GM23338 (cell line): Measurements from ENCODE around the gene RAC3. TPM values are rescaled to one million over a fixed set of nuclear protein-coding genes. Genes with fewer than 3 reads are reported as not detected.

Source experiments
- ATAC-seq: fragments of 200-7000 bp; cut with Tn5 transposase; 3 replicates; pipeline ENCODE4 v1.9.1; 2020
- DNase-seq: peaks from one replicate; pipeline ENCODE4 v3.0.0-alpha.2; 2015; ENCODE audit warnings: low spot score
- H2AFZ ChIP-seq: fragments of 200-600 bp; sonication (generic); 2 replicates; pipeline ENCODE4 v1.8.0; 2016; ENCODE audit warnings: antibody characterized with exemption, mild to moderate bottlenecking, moderate library complexity
- H3F3A ChIP-seq: fragments of 200-600 bp; sonication (generic); replicated peaks from 2 replicates; pipeline ENCODE4 v1.8.0; 2017; ENCODE audit warnings: antibody characterized with exemption, mixed run types, low read depth
- H3K27ac ChIP-seq: fragments of 200-600 bp; sonication (generic); 2 replicates; pipeline ENCODE4 v1.6.1; 2016; ENCODE audit warnings: low read depth
- H3K27me3 ChIP-seq: fragments of 200-600 bp; sonication (generic); 2 replicates; pipeline ENCODE4 v1.8.0; 2016; ENCODE audit warnings: mild to moderate bottlenecking, mixed run types, moderate library complexity; ENCODE audit not compliant: insufficient read depth
- H3K36me3 ChIP-seq: fragments of 200-600 bp; sonication (generic); 2 replicates; pipeline ENCODE4 v1.8.0; 2016; ENCODE audit warnings: mild to moderate bottlenecking; ENCODE audit not compliant: insufficient read depth
- H3K4me1 ChIP-seq: fragments of 200-600 bp; sonication (generic); 2 replicates; pipeline ENCODE4 v1.8.0; 2016; ENCODE audit warnings: mild to moderate bottlenecking, moderate library complexity; ENCODE audit not compliant: insufficient read depth
- H3K4me2 ChIP-seq: fragments of 200-600 bp; sonication (generic); 2 replicates; pipeline ENCODE4 v1.7.1; 2017; ENCODE audit warnings: mixed run types
- H3K4me3 ChIP-seq: fragments of 200-600 bp; sonication (generic); 2 replicates; pipeline ENCODE4 v1.6.1; 2016; ENCODE audit warnings: mixed run types
- H3K79me2 ChIP-seq: fragments of 200-600 bp; sonication (generic); replicated peaks from 2 replicates; pipeline ENCODE4 v1.8.0; 2017; ENCODE audit warnings: mild to moderate bottlenecking; ENCODE audit not compliant: insufficient read depth
- H3K9me2 ChIP-seq: fragments of 200-600 bp; sonication (generic); 2 replicates; pipeline ENCODE4 v1.8.0; 2017; ENCODE audit not compliant: insufficient read depth
- H4K20me1 ChIP-seq: fragments of 200-600 bp; sonication (generic); replicated peaks from 2 replicates; pipeline ENCODE4 v1.8.0; 2017; ENCODE audit warnings: mild to moderate bottlenecking; ENCODE audit not compliant: insufficient read depth
- H3K27ac Mint-ChIP-seq: 2 replicates; pipeline ENCODE4 v1.8.0; 2020; ENCODE audit warnings: inconsistent platforms, mild to moderate bottlenecking, moderate library complexity, mixed read lengths
- H3K27me3 Mint-ChIP-seq: 3 replicates; pipeline ENCODE4 v1.8.0; 2022; ENCODE audit warnings: low read depth, mild to moderate bottlenecking, moderate library complexity, mixed read lengths, inconsistent platforms; ENCODE audit not compliant: insufficient read depth, poor library complexity
- H3K36me3 Mint-ChIP-seq: 3 replicates; pipeline ENCODE4 v1.8.0; 2021; ENCODE audit warnings: low read depth, mild to moderate bottlenecking, inconsistent platforms, moderate library complexity, mixed read lengths
- H3K4me1 Mint-ChIP-seq: 3 replicates; pipeline ENCODE4 v1.8.0; 2020; ENCODE audit warnings: mild to moderate bottlenecking, inconsistent platforms, mixed read lengths
- H3K4me3 Mint-ChIP-seq: 3 replicates; pipeline ENCODE4 v1.8.0; 2021; ENCODE audit warnings: moderate library complexity, mild to moderate bottlenecking, inconsistent platforms, mixed read lengths
- H3K9me3 Mint-ChIP-seq: 3 replicates; pipeline ENCODE4 v1.8.0; 2020; ENCODE audit warnings: moderate library complexity, mild to moderate bottlenecking, inconsistent platforms, mixed read lengths
- EZH2phosphoT487 ChIP-seq: fragments of 200-600 bp; sonication (generic); IDR thresholded peaks from one replicate; pipeline ENCODE4 v1.8.1; 2018; ENCODE audit warnings: antibody characterized with exemption; ENCODE audit not compliant: unreplicated experiment
- NANOG ChIP-seq: IDR thresholded peaks from 2 replicates; pipeline ENCODE4 v1.6.1; 2016; ENCODE audit warnings: antibody characterized with exemption, borderline replicate concordance
- STAT1 ChIP-seq: IDR thresholded peaks from one replicate; pipeline ENCODE4 v1.6.1; 2016; ENCODE audit warnings: antibody characterized with exemption; ENCODE audit not compliant: unreplicated experiment
- ZNF114 ChIP-seq: fragments of 250-450 bp; sonication (Bioruptor Pico); IDR thresholded peaks from 2 replicates; pipeline ENCODE4 v1.5.0; 2020; ENCODE audit warnings: mild to moderate bottlenecking, moderate library complexity
- ZNF331 ChIP-seq: fragments of 250-450 bp; sonication (Bioruptor Pico); IDR thresholded peaks from 2 replicates; pipeline ENCODE4 v1.5.0; 2020; ENCODE audit warnings: low read depth, mild to moderate bottlenecking, moderate library complexity
- polyA plus RNA-seq: library from polyadenylated mRNA; unstranded; fragments of >200 nt; fragmentation: Nextera tagmentation; extraction: Ambion mirVana; gene quantifications from 2 replicates; pipeline ENCODE4 v1.2.1, GENCODE V29; 2016
- total RNA-seq: library from RNA; depleted of rRNA; stranded (reverse); fragments of >200 nt; shearing (Covaris generic); gene quantifications from 2 replicates; pipeline ENCODE4 v1.2.3, GENCODE V29; 2014
- TF ChIP-seq, protein P1 (sequence below): IDR thresholded peaks from 2 replicates; pipeline ENCODE4 v1.6.1; 2016; ENCODE audit warnings: antibody characterized with exemption
- TF ChIP-seq, protein P2 (sequence below): fragments of 250-450 bp; sonication (Bioruptor Pico); IDR thresholded peaks from 2 replicates; pipeline ENCODE4 v1.5.0; 2020; ENCODE audit warnings: mild to moderate bottlenecking, moderate library complexity
- TF ChIP-seq, protein P3 (sequence below), 2 experiments: fragments of 200-600 bp in 1 of 2; sonication (generic) in 1 of 2; conservative IDR thresholded peaks; 2 replicates each; pipeline versions ENCODE4 v1.5.1 to v1.6.1; 2016 to 2017; ENCODE audit warnings: antibody characterized with exemption in 2 of 2, low read depth in 2 of 2, mild to moderate bottlenecking in 2 of 2, moderate library complexity in 1 of 2
- TF ChIP-seq, protein P4 (sequence below): IDR thresholded peaks from one replicate; pipeline ENCODE4 v1.6.1; 2018; ENCODE audit warnings: antibody characterized with exemption; ENCODE audit not compliant: unreplicated experiment

Gene RAC3
- total and polyA plus RNA-seq, 2 experiments from 2014 or later, result 31.5 to 293 TPM

DNA sequence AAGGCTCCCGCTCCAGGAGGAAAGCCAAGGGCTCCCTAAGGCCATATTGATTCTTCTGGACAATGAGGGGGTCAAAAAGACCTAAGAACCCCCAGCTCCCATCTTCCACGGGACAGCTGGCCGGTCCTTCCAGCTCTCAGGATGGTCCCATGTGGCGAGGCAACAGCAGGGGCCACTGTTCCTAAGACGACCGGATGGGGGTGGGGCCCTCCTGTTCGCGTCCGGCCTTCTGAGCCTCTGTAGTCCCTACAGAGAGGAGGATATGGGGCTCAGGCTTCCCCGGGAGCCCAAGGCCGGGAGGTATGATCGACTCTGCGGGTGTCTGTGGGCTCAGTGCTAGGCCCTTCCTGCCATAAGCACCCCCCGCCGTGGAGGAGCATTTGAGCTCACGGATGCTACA is 12.0 kb downstream of the RAC3 start:
- no peaks in the 10 kb centered on the region for H4K20me1 ChIP-seq
- no peak overlapping the region for H3K4me3 ChIP-seq
- no peak overlapping the region for H3K4me2 ChIP-seq
- TF ChIP-seq ZNF114 (CRISPR knock-in tag), result no peak
- TF ChIP-seq STAT1, result no peak
- TF ChIP-seq, protein P1, sequence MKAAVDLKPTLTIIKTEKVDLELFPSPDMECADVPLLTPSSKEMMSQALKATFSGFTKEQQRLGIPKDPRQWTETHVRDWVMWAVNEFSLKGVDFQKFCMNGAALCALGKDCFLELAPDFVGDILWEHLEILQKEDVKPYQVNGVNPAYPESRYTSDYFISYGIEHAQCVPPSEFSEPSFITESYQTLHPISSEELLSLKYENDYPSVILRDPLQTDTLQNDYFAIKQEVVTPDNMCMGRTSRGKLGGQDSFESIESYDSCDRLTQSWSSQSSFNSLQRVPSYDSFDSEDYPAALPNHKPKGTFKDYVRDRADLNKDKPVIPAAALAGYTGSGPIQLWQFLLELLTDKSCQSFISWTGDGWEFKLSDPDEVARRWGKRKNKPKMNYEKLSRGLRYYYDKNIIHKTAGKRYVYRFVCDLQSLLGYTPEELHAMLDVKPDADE, result no peak
- TF ChIP-seq, protein P2, sequence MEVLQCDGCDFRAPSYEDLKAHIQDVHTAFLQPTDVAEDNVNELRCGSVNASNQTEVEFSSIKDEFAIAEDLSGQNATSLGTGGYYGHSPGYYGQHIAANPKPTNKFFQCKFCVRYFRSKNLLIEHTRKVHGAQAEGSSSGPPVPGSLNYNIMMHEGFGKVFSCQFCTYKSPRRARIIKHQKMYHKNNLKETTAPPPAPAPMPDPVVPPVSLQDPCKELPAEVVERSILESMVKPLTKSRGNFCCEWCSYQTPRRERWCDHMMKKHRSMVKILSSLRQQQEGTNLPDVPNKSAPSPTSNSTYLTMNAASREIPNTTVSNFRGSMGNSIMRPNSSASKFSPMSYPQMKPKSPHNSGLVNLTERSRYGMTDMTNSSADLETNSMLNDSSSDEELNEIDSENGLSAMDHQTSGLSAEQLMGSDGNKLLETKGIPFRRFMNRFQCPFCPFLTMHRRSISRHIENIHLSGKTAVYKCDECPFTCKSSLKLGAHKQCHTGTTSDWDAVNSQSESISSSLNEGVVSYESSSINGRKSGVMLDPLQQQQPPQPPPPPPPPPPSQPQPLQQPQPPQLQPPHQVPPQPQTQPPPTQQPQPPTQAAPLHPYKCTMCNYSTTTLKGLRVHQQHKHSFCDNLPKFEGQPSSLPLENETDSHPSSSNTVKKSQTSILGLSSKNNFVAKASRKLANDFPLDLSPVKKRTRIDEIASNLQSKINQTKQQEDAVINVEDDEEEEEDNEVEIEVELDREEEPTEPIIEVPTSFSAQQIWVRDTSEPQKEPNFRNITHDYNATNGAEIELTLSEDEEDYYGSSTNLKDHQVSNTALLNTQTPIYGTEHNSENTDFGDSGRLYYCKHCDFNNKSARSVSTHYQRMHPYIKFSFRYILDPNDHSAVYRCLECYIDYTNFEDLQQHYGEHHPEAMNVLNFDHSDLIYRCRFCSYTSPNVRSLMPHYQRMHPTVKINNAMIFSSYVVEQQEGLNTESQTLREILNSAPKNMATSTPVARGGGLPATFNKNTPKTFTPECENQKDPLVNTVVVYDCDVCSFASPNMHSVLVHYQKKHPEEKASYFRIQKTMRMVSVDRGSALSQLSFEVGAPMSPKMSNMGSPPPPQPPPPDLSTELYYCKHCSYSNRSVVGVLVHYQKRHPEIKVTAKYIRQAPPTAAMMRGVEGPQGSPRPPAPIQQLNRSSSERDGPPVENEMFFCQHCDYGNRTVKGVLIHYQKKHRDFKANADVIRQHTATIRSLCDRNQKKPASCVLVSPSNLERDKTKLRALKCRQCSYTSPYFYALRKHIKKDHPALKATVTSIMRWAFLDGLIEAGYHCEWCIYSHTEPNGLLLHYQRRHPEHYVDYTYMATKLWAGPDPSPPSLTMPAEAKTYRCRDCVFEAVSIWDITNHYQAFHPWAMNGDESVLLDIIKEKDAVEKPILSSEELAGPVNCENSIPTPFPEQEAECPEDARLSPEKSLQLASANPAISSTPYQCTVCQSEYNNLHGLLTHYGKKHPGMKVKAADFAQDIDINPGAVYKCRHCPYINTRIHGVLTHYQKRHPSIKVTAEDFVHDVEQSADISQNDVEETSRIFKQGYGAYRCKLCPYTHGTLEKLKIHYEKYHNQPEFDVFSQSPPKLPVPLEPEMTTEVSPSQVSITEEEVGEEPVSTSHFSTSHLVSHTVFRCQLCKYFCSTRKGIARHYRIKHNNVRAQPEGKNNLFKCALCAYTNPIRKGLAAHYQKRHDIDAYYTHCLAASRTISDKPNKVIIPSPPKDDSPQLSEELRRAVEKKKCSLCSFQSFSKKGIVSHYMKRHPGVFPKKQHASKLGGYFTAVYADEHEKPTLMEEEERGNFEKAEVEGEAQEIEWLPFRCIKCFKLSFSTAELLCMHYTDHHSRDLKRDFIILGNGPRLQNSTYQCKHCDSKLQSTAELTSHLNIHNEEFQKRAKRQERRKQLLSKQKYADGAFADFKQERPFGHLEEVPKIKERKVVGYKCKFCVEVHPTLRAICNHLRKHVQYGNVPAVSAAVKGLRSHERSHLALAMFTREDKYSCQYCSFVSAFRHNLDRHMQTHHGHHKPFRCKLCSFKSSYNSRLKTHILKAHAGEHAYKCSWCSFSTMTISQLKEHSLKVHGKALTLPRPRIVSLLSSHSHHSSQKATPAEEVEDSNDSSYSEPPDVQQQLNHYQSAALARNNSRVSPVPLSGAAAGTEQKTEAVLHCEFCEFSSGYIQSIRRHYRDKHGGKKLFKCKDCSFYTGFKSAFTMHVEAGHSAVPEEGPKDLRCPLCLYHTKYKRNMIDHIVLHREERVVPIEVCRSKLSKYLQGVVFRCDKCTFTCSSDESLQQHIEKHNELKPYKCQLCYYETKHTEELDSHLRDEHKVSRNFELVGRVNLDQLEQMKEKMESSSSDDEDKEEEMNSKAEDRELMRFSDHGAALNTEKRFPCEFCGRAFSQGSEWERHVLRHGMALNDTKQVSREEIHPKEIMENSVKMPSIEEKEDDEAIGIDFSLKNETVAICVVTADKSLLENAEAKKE (CRISPR knock-in tag), result no peak
- TF ChIP-seq, protein P3, sequence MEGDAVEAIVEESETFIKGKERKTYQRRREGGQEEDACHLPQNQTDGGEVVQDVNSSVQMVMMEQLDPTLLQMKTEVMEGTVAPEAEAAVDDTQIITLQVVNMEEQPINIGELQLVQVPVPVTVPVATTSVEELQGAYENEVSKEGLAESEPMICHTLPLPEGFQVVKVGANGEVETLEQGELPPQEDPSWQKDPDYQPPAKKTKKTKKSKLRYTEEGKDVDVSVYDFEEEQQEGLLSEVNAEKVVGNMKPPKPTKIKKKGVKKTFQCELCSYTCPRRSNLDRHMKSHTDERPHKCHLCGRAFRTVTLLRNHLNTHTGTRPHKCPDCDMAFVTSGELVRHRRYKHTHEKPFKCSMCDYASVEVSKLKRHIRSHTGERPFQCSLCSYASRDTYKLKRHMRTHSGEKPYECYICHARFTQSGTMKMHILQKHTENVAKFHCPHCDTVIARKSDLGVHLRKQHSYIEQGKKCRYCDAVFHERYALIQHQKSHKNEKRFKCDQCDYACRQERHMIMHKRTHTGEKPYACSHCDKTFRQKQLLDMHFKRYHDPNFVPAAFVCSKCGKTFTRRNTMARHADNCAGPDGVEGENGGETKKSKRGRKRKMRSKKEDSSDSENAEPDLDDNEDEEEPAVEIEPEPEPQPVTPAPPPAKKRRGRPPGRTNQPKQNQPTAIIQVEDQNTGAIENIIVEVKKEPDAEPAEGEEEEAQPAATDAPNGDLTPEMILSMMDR (conservative IDR thresholded peaks at IDR 0.05; ENCODE audit: low read depth in 2 of 2), result no peak
- no peak for TF ChIP-seq NANOG
- no peak for TF ChIP-seq ZNF331
- TF ChIP-seq, protein P4, sequence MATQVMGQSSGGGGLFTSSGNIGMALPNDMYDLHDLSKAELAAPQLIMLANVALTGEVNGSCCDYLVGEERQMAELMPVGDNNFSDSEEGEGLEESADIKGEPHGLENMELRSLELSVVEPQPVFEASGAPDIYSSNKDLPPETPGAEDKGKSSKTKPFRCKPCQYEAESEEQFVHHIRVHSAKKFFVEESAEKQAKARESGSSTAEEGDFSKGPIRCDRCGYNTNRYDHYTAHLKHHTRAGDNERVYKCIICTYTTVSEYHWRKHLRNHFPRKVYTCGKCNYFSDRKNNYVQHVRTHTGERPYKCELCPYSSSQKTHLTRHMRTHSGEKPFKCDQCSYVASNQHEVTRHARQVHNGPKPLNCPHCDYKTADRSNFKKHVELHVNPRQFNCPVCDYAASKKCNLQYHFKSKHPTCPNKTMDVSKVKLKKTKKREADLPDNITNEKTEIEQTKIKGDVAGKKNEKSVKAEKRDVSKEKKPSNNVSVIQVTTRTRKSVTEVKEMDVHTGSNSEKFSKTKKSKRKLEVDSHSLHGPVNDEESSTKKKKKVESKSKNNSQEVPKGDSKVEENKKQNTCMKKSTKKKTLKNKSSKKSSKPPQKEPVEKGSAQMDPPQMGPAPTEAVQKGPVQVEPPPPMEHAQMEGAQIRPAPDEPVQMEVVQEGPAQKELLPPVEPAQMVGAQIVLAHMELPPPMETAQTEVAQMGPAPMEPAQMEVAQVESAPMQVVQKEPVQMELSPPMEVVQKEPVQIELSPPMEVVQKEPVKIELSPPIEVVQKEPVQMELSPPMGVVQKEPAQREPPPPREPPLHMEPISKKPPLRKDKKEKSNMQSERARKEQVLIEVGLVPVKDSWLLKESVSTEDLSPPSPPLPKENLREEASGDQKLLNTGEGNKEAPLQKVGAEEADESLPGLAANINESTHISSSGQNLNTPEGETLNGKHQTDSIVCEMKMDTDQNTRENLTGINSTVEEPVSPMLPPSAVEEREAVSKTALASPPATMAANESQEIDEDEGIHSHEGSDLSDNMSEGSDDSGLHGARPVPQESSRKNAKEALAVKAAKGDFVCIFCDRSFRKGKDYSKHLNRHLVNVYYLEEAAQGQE, result no peak
- TF ChIP-seq EZH2phosphoT487, result no peak
- no peak overlapping the region for H3K27ac ChIP-seq
- peaks cover 15% of the 10 kb centered on the region for H3K27me3 Mint-ChIP-seq
- H3K9me3 Mint-ChIP-seq, result no peaks in the 10 kb centered on the region; the same call in 2 of the 3 replicates
- peaks cover 6% of the 10 kb centered on the region for H3K36me3 Mint-ChIP-seq
- peak; percentile 81 for ATAC-seq
- H3K4me3 Mint-ChIP-seq, result no peak overlapping the region
- peak overlapping the region; percentile 59; the same call in 1 of the 2 replicates for H2AFZ ChIP-seq
- H3F3A ChIP-seq, result no peaks in the 10 kb centered on the region
- no peak overlapping the region for H3K27ac Mint-ChIP-seq
- H3K9me2 ChIP-seq, result no peaks in the 10 kb centered on the region
- peaks cover 17% of the 10 kb centered on the region for H3K4me1 Mint-ChIP-seq
- no peaks in the 10 kb centered on the region for H3K36me3 ChIP-seq
- peak; percentile 69 for DNase-seq
- H3K4me1 ChIP-seq, result no peaks in the 10 kb centered on the region
- H3K79me2 ChIP-seq, result no peaks in the 10 kb centered on the region
- H3K27me3 ChIP-seq, result no peaks in the 10 kb centered on the region
